GM12801 (cell line): Measurements from ENCODE around the gene GP1BA.

Experiments used
- TF ChIP-seq, protein P1 (sequence below): IDR thresholded peaks from one replicate; pipeline ENCODE4 v1.5.1; 2011; ENCODE audit warnings: control low read depth; ENCODE audit not compliant: insufficient read length; ENCODE audit errors: extremely low read depth

The GP1BA gene

DNA sequence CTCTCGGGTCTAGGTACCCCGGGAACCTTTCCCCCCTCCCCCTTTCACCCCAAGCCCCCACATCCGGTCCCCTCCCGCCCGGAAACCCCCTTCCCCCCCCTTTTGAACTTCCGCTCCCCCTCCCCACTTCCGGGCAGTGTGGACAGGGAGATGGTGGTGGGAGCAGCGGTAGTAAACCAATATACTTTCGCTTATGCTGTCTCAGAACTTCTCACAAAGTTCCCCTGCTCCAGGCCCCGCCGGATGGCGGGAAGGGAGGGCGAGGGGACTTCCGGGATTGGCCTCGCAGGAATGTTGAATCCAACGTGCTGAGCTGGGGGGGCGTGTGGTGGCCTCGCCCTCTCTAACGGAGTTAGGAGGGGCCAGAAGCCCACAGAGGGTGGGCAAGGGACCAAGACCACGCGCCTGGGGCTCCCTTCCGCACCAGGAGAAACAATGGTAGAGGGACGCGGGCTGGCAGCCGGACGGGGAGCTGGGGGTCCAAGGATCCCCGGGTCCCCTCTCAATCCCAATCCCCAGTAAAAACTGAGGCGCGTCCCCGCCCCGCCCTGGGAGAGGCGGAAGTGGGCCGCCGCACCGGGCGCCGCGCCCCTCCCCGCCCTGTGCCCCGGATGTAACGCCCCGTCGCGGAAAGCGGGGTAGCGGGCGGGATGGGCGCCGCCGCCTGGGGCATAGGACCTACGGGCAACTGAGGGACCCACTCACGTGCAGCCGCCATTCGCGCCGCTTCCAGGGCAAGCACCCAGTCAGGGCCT, 15.5 kb downstream of the GP1BA start:
- TF ChIP-seq, protein P1, sequence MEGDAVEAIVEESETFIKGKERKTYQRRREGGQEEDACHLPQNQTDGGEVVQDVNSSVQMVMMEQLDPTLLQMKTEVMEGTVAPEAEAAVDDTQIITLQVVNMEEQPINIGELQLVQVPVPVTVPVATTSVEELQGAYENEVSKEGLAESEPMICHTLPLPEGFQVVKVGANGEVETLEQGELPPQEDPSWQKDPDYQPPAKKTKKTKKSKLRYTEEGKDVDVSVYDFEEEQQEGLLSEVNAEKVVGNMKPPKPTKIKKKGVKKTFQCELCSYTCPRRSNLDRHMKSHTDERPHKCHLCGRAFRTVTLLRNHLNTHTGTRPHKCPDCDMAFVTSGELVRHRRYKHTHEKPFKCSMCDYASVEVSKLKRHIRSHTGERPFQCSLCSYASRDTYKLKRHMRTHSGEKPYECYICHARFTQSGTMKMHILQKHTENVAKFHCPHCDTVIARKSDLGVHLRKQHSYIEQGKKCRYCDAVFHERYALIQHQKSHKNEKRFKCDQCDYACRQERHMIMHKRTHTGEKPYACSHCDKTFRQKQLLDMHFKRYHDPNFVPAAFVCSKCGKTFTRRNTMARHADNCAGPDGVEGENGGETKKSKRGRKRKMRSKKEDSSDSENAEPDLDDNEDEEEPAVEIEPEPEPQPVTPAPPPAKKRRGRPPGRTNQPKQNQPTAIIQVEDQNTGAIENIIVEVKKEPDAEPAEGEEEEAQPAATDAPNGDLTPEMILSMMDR: no peak

DNA sequence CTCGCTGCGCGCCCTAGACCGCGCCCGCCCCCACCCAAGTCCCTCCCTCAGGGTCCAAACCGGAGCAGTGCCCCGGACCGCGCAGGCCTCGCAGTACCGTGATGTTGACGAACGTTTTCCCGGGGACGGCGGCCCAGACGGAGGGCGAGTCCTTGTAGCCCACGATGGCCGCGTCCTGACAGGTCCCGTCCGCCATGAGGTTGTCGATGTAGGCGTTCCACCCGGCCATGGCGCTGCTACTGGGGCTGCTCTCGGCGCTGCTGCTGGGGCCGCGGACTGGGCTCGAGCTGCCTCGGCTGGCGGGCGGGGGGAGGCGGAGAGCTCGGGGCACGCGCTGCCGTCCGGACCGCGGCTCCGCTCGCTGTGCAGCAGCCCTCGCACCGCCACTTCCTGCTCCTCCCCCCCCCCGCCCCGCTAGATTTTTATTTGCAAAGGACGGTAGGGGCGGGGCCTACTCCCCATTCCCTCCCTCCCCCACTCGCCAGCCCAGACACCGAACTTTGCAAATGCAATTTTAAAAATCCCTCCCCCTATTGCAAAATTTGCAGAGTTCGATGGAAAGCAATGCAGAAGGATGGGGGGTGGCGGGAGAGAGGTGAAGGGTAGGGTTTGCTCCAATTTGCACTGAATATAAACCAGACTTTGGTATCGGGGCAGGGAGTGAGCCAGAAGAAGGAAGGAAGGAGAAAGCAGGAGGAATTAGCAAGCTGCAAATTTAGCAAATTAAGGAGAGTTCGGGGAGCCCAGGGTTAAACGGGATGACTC, 16.3 kb downstream of the GP1BA start, which contains the start of gene PFN1:
PFN1 (minus strand) TSS at position 365 of the 765 bp plus-strand sequence; CDS start at position 229, 136 bp downstream.
- TF ChIP-seq, protein P1: no peak

DNA sequence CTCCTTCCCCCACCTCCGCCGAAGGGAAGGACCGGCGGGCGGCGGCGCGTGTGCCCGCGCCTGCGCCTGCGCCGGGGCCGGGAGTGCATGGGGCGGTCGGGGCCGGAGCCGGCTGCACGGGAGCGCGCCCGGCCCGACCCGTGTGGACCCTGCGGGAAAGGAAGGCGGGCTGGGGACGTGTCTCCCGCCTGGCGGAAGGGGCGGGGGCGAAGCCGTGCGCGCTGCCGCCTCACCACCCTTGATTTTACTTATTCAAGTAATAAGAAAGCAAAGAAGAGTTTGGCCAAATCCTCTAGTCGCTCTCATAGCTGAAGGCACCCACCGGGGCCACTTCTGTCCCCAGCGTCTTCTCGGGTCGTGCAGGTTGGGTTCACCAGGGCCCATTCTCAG, 16.8 kb downstream of the GP1BA start:
- TF ChIP-seq, protein P1: no peak

DNA sequence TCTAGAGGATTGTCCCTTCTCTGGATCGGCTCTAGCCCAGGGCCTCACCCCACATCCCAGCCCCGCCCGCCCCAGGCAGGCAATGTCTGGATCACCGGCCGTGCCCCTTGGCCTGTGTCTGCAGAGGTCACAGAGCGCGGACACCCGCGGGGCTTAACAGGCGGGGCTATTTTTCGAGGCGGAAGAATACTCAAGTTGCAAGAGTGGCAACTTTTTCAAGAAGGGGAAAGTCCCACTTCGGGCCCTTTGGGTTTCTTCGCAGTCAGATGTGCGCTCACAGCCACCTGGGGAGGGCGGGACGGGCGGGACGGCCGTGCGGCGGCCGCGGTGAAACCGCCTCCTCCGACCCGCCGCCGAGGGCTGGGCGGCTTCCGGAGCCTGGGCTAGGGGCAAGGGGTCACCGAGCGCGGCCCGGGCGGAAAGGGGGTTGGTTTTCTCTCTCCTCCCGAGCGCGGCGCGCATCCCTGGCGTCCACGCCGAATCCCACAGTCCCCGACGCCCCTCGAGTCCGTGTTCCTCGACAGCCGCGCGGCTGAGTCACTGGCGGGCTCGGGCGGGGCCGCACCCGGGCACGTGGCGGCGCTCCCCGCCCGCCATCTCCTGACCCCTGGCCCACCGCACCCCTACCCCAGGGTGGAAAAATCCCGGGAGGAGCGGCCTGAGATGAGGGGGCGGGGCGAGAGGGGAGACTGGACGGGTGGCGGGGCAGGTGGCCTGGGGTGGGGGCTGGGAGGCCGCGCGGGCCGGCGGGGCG, 17.4 kb downstream of the GP1BA start:
- TF ChIP-seq, protein P1: no peak

DNA sequence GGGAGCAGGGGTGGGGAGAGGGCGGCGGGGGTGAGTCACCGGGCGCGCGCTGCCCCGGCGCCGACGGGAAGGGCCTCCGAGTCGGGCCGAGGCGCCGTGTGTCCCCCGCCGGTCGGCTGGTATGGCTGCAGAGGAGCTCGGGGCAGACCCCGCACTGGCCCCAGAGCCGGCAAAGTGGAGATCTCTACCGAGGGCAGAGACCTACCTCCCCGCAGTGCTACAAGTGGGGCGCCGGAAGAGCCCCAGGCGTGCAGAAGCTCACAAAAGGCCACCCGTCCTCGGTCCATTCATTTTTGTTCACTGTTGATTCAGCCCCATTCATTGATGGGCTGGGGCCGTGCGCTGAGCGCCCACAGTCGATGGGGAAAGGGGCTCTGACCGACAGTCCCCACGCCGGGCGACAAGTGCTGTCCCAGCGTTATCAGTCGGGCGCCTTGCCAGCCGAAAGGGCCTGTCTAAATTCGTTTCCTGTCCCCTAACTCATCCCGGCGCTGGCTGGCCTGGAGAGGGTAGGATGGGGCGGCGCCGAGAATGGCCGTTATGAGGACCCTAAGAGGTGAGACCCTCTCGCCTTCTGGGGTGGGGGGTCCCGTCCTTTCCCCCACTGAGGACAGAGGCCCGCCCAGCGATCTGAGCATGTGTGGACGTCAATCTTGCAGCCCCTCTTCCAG, 18.1 kb downstream of the GP1BA start:
- TF ChIP-seq, protein P1: no peak

DNA sequence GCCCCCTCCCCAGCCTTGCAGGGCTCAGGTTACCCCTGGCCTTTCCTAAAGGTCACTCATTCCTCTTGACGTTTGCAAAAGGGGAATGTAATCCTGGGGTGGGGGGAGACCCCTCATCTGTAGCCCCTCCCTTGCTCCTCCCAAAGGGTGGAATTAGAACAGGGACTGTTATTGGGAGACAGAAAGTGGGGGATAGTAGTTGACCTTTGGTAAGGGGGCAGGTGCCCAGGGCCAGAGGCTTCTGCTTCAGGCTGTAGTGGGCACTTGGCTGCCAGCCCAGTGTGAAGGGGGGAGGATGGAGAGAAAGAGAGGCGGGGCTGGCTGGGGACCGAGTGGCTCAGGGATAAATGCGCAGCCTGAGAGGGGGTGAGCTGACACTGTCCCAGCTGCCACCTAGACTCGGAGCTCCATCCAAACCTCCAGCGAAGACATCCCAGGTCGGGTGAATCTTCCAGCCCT, 18.7 kb downstream of the GP1BA start, which contains the start of gene ENO3:
ENO3 (plus strand) TSS at position 374 of the 459 bp plus-strand sequence. CDS start 711 bp downstream, outside the sequence.
- TF ChIP-seq, protein P1: no peak
